Measurements from ENCODE around the gene CIAPIN1.
"Not testable (repeated sequence)": the region's sequence is repeated elsewhere in the genome, so short reads cannot be mapped to it uniquely, and the experiment has no call there.

CIAPIN1 gene

DNA sequence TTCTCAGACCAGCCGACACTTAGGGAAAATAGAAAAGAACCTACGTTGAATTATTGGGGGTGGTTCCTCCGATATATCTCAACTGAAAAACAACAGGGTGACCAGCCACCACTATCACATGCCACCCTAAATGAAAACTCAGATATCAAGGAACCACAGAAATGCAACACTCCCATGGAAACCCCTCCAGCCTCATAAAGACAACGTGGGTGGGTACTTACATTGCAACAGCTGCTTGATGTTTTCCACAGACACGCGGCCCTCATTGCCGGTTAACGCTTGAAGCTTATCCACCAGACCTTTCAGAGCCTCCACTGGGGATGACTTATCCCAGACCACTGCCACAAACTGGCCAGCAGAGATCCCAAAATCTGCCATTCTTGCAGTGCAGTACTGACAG, 6.6 kb downstream of the CIAPIN1 start:
- not testable (repeated sequence) for DNase-seq (ENCODE audit: low spot score)

DNA sequence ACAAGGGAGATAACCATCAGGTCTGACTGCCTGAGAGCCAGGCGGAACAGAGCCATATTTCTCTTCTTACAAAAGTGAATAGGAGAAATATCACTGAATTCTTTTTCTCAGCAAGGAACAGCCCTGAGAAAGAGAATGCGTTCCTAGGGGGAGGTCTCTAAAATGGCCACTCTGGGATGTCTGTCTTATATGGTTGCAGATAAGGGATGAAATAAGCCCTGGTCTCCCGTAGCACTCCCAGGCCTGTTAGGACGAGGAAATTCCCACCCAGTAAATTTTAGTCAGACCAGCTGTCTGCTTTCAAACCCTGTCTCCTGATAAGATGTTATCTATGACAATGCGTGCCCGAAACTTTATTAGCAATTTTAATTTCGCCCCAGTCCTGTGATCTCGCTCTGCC, 7.2 kb downstream of the CIAPIN1 start:
- not testable (repeated sequence) for DNase-seq (ENCODE audit: low spot score)

DNA sequence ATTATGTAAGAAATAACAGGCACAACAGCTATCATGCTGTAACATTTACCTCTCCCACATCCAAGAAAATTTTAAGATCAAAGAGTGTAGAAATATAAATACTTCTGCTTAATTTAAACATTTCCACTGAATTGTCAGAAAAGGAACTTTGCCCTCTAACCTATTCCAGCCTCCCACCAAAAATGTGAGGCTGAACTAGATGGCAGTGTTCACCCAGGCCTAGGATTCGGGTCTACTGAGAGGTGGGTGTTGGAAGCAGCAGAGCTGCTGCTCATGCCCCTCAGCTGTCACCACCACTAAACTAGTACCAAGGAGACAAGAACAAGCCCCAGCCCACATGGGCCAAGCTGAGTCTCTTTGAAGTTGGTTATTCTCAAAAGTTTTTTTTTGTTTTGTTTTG, 11.3 kb downstream of the CIAPIN1 start:
- DNase-seq (ENCODE audit: low spot score): no peak

DNA sequence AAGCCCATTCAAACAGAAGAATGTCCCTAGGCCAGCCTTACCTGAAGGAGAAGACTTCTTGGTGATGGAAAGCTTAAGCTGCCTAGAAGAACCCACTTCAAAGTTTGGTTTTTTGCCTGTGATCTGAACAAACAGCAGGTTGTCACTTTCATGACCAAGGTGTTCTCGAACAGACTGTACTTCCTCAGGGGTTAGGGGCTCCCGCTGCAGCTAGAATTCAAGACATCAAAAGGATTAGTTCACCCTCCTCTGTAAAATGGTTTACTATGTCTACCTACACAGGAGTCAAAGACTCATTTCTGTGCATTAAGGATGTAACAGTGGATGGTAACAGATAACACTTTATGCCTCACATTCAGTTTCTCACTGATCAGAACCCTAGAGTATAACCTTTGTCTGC, 13.2 kb downstream of the CIAPIN1 start:
- DNase-seq (ENCODE audit: low spot score): peak; percentile 44

DNA sequence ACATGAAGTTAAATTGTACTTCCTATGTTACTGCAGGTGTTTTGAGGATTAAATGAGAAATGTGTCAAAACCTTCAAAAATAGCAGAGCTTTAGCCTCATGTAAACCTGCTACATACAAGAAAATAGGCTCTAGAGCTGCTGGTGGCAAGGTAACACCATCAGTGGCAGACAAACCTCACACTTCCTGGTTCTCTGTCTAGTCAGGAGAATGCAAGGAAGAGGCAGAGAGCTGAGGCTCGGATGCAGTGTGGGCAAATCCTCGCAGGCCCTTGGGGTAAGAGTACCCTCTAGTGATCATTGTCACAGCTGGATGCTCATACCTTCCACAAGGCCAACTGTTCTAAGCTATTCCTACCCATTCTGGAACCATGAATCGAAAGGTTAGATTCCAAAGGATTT, 14.2 kb downstream of the CIAPIN1 start:
- DNase-seq (ENCODE audit: low spot score): no peak

DNA sequence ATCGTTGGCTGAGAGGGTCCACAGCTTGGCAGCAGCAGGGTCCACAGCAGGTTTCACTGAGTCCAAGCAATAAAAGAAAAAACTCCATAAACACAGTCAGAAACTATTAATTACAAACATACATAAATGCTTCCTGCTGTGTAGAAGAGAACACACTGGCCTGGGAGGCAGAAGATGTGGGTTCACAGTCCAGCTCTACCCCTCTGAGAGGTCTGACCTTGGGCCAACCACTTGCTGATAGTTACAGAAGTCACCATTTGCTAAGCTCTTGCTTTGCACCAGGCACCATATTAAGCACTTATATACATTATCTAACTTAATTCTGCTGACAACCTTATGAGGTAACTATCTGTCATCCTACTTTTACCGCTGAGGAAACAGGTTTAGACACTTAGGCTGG, 14.7 kb downstream of the CIAPIN1 start:
- DNase-seq (ENCODE audit: low spot score): no peak

DNA sequence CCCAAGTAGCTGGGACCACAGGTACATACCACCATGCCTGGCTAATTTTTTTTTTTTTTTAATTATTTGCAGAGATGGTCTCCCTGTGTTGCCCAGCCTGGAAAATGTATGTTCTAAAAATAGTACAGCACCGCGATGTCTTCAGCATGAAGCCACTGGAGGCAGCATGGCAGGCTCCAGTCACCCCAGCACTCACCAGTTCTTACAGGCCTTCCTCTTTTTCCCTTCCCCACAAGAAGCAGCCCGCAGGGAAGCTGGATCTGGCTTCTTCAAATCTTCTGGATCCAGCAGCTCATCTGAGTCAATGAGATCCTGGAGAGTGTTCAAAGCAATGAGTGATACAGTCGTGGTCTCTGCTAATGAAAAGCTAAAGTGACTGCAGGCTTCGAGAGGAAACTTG, 16.2 kb downstream of the CIAPIN1 start:
- DNase-seq (ENCODE audit: low spot score): no peak

DNA sequence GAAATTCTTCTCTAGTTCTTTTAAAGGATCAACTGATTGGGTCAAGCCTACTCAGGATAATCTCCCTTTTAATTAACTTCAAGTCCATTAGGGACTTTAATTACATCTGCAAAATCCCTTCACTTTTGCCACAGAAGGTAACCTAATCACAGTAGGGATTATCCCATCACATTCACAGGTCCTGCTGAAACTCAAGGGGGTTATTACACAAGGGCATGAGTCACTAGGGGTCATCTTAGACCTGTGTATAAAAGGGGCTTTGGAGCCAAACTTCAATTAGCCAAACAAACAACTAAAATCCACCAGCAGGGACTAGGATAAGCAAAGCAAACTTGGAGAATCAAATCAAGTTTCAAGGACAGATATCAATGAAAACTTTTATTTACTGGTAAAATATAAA, 19.4 kb downstream of the CIAPIN1 start:
- DNase-seq (ENCODE audit: low spot score): no peak

DNA sequence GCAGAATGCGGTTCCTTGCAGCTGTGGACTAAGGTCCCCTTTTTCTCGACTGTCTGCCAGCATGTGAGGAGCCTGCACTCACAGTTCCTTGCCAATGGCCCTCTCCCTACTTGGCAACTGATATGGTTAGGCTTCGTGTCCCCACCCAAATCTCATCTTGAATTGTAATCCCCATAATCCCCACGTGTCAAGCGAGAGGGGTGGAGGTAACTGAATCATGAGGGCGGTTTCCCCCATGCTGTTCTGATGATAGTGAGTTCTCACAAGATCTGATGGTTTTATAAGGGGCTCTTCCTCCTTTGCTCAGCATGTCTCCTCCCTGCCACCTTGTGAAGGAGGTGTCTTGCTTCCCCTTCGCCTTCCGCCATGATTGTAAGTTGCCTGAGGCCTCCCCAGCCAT, 19.9 kb downstream of the CIAPIN1 start:
- DNase-seq (ENCODE audit: low spot score): no peak

DNA sequence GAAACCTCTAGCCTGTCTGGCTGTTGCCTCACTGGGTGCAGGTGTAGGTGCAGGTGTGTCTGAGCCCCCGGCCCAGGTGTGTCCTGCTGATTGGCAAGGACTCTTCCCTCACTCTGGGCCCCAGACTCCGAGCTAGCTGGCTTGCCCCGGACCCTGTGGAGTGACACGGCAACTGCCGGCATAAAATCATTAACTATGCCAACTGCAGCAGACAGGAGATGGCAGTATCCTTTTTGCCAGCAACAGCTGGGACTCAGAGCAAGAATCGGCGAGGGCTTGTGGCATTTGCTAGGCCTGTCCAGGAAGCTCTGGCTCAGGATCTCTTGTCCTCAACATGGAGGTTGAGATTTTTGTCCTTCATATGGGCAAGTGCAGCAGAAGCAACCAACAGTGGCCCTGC, 20.8 kb downstream of the CIAPIN1 start:
- no peak for DNase-seq (ENCODE audit: low spot score)

DNA sequence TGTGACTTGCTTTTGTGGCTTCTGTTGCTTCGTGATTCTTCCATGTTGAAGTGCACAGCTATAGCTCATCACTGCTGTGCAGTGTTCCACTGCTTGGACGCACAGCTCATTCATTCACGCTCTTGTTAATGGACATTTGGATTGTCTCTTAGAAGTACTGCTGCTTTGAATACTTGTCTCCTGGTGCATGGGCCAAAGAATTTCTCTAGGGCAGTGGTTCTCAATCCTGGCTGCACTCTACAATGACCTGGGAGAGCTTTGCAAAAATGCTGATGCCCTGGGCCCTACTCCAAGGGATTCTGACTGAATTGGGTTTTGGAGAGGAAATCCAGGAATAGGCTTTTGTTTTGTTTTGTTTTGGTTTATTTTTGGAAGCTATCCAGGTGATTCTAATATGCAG, 22.6 kb downstream of the CIAPIN1 start:
- DNase-seq (ENCODE audit: low spot score): no peak

DNA sequence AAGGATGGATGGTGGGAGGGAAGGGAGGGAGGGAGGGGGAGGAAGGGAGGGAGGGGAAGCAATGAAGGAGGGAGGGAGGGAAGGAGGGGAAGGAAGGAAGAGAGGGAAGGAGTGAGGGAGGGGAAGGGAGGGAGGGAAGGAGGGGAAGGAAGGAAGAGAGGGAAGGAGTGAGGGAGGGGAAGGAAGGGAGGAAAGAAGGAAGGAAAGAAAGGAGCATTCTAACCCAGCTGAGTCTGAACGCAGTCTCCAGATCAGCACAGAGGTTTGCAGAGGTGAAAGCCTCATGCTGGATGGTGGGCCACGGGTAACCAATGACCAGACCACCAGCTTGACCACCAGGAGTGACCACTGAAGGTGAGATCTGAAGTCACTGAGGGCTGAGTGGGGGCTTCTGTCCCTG, 24.0 kb downstream of the CIAPIN1 start:
- DNase-seq (ENCODE audit: low spot score): no peak

DNA sequence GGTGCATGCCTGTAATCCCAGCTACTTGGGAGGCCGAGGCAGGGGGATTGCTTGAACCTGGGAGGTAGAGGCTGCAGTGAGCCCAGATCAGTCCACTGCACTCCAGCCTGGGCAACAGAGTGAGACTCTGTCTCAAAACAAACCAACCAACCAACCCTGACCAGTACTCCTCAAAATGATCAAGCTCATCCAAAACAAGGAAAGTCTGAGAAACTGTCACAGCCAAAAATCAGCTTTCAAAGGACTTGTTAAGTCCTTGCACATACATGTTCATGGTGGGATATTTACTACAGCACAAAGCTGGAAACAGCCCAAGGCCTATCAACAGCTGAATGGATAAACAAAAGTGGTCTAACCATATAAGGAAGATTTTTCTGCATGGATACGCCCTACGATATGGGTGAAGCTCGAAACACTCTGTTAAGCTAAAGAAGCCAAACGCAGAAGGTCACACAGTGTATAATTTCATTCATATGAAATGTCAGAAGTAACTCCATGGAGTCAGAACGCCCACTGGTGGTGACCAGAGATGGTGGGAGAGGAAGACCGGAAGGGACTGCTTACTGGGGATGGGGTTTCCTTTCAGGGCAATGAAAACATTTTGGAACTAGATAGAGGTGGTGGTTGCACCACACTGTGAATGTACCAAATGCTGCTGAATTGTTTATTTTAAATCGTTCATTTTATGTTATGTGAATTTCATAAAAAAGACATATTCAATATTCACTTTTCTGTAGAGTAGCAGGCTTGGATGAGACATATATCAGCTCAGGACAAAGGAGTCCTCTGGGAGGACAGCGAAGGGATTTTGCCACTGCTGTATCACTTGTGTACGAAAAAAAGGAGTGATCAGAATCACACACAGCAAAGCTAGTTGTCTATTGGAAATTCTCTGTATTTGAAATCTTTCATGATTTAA, 24.9 kb downstream of the CIAPIN1 start:
- DNase-seq (ENCODE audit: low spot score): no peak

DNA sequence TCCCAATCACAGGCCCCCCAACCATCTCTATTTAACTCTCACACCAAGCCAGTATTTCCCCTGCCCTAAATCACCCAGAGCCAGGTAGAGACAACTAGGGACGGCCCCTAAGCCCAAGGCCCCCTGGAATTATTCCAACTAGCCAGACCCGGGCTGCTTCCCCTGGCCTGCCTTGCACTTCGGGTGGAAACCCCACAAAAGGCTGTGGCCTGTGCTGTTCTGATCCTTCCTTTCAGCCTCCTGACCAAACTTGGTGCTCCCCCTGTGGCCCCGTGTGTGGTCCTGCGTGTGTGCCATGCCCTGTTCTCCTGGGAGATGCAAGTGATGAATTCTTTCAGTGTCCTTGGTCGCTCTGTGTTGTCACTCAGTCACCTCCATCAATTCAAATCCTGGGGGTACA, 27.7 kb downstream of the CIAPIN1 start:
- DNase-seq (ENCODE audit: low spot score): no peak

DNA sequence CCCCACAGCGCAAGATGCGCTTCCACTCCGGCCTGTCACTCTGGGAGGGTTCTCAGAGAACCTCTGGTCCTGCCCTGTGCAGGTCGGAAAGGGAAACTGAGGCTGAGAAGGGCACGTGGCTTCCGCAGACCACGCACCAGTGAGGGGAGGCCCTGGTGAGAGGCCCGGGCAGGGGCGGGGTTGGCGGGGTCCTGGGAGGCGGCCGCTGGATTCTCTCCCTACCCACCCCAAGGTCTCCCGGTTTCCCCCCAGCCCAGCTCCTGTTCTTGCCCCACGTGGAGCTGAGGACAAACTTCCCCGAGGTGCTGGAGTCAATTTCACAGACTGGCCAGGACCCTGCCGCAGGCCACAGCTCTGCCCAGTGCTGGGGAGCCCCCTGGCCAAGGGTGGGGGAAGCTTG, 31.1 kb downstream of the CIAPIN1 start:
- no peak for DNase-seq (ENCODE audit: low spot score)

DNA sequence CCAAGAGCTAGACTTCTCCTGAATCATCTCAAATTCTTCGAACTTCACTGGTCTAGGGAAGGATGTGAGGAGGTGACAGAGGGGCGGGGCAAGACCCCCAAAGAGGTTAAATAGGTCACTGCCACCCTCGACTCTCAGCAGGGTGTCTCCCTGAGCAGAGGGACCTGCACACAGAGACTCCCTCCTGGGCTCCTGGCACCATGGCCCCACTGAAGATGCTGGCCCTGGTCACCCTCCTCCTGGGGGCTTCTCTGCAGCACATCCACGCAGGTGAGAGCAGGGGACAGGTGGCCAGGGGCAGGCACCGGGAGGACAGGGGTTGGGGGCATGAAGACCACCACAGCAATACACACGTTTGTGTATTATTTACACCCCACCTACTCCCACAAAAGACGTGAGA, 33.5 kb downstream of the CIAPIN1 start:
- no peak for DNase-seq (ENCODE audit: low spot score)

DNA sequence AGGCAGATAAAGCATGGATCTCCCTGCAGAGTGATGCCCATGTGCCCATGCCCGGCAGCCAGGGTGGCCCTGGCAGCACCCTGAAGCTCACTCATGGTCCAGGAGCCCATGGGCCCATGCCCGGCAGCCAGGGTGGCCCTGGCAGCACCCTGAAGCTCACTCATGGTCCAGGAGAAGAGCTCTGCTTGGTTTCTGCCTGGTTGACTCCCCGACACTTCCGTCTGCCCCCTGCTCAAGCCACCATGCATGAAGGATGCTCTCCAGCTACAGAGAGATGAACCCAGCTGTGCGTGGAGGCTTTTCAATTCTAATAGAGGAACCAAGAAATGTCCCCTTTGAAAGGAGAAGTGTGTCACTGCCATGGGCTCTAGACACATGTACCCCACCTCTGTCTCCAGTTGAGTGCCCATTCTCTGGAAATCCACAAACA, 33.9 kb downstream of the CIAPIN1 start:
- DNase-seq (ENCODE audit: low spot score): no peak

DNA sequence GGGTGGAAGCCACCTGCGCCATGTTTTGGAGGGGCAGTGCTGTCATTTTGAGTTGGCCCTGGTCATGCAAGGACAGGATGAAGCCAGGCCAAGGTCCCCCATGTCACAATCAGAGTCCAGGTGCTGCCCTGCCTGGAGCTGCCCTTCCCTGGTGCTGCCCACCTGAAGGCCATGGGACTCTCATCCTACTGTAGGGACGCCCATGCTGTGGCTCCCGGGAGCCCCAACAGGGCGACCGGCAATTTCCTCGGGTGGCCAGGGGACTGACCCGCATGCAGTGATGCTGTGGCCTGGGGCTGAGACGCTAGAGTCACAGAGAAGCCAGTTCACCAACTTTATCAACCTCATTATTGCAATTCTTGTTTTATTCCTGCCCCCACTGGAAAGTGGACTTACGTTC, 34.6 kb downstream of the CIAPIN1 start:
- DNase-seq (ENCODE audit: low spot score): no peak

DNA sequence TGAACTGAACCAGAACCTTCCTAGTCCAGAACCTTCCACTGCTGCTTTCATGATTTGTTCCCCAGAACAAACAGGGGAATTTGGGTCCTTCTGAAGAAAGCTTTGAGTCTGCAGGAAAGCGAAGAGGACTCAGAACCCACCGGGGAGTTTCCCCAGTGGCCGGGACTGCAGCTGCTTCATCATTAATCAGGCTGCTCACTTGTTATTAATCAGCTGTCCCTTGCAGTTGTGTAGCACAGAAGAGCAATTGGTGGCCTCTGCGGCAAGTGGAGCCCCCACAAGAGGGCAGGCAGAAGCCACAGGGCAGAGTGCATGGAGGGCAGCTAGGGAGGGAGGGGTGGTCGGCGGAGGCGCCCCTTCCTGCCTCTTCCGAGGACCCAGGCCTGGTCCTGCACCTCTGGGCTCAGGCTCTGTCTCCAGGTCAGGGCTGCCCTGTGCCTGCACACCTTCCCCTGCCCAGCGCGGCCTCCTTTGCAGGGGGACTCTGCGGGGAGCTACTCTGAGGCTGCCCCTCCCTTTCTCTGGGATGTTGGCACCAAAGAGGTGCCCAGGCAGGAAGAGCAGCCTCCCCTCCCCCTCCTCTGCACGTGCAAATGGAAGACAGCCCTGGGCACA, 35.7 kb downstream of the CIAPIN1 start:
- DNase-seq (ENCODE audit: low spot score): no peak

DNA sequence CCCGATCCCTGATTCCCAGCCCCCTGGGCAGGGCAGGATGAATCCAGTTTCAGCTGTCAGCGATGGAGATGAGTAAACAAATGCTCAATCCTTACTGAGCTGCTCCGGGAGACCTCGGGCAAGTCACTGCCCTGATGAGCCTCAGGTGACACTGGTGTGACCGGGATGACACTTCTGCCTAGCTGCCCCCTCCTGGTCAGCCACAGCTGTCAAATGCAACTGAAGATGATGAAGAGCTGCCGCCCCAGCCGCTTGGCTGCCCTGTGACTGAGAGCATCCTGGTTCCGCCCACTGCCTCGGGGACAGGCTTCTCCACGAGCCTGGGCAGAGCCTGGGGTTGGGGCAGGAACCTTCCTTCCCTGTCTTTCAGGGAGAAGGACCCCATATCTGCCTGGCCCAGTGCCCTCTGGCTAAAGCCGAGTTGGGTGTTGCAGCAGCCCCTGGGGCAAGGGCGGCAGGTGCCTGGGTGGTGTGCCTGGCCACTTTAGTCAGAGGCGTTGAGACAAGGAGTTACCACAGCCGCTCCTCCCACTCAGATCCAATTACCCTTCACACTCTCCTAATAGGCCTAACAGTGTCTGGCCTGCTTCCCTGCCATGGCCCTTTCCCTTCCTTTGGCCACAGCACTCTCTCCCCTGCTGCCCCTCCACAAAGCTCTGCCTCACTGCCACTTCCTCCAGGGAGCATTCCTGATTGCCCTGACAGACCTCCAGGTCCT, 37.2 kb downstream of the CIAPIN1 start:
- no peak for DNase-seq (ENCODE audit: low spot score)

DNA sequence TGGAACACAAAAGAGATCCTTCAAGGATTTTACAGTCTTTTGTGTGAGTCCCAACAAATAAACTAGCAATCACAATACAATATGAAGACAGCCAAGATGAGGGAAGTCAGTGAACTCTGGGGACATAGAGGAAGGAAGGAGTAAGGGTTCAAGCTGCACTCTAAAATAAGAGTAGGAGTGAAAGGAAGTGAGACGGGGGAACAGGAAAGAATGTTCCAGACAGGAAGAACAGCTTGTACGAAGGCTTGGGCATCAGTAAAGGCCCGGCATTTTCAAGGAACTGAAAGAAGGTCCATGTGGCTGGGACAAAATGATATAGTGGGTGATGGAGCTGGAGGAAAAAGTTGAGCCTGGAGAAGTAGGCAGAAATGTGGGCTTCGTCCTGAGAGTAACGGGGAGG, 38.1 kb downstream of the CIAPIN1 start:
- DNase-seq (ENCODE audit: low spot score): no peak

DNA sequence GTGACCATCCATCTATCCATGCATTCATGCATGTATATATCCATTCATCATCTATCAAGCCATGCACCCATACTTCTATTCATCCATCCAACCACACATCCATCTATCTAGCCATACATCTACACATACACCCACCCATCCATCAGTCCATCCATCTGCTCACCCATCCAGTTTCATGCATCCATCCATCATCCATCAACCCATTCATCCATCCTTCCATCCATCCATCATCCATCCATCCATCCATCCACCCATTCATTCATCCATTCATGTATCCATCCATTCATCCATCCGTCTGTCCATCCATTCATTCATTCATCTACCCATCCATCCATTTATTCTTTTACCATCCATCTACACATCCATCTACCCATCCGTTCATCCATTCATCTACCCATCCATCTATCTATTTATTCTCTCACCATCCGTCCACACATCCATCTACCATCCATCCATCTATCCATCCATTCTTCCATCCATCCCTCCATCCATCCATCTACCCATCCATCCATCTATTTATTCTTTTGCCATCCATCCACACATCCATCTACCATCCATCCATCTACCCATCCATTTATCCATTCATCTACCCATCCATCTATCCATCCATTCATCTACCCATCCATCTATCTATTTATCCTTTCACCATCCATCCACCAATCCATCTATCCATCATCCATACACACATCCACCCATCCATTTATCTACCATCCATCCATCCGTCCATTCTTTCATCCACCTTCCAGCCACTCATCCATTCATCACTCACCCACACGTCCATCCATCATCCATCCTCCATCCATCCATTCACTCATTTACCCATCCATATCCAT, 39.4 kb downstream of the CIAPIN1 start:
- no peak for DNase-seq (ENCODE audit: low spot score)
